ENCODE results near the gene MAGI1.

The MAGI1 gene

DNA sequence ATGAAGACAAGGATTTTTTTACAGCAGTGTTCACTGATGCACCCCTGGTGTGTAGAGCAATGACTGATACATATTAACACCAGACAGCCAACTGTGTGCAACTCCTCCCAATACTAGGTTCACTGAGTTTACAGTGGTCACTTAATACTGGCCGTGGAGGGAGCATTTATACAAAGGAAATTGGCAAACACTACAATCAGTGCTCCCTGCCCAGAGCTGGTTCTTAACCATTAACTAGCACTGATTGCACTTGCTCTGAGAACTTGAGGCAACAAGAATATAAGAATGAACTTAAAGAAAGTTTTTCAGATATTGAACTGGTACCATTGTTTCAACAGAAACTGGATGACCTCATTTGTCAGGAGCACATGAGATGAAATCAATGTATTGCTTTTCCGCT lies 110.6 kb downstream of the MAGI1 start:
- no peaks in the 10 kb centered on the region for H3K36me3 ChIP-seq (ENCODE audit: control insufficient read depth in 1 of 2, insufficient read depth in 2 of 2, low read depth in 1 of 2, low read length in 2 of 2)
- no peak overlapping the region for H3K27ac ChIP-seq (ENCODE audit: low read length, poor library complexity, severe bottlenecking)
- no peak overlapping the region for H3K18ac ChIP-seq (ENCODE audit: low read depth in 1 of 2, low read length in 2 of 2)
- no peak overlapping the region for H3K14ac ChIP-seq (ENCODE audit: low read length in 2 of 2)
- 94% methylated on average over 2 of the region's 2 CpGs for WGBS
- peaks cover 23% of the 10 kb centered on the region for H3K79me1 ChIP-seq (replicated peaks; ENCODE audit: low read length, poor library complexity, severe bottlenecking)
- H3K4me1 ChIP-seq (ENCODE audit: control insufficient read depth, insufficient read depth, low read depth, low read length) = peaks cover 4% of the 10 kb centered on the region
- H4K8ac ChIP-seq (ENCODE audit: low read length) = no peak overlapping the region
- H4K91ac ChIP-seq (ENCODE audit: low read length) = no peak overlapping the region
- H3K9me3 ChIP-seq (ENCODE audit: control insufficient read depth, low read length) = peaks cover 5% of the 10 kb centered on the region
- no peak overlapping the region for H2AK5ac ChIP-seq (ENCODE audit: low read length, severe bottlenecking)
- H3K4ac ChIP-seq (ENCODE audit: low read depth in 1 of 2, low read length in 2 of 2) = no peak overlapping the region
- no peak overlapping the region for H2AFZ ChIP-seq (ENCODE audit: low read depth, low read length)
- no peak overlapping the region for H2BK120ac ChIP-seq (ENCODE audit: low read depth, low read length)
- no peak overlapping the region for H2BK12ac ChIP-seq (ENCODE audit: low read length in 2 of 2)
- H2BK15ac ChIP-seq (ENCODE audit: low read depth, poor library complexity, severe bottlenecking) = no peak overlapping the region
- H3K9ac ChIP-seq (ENCODE audit: low read length) = no peak overlapping the region
- H2BK5ac ChIP-seq (ENCODE audit: low read depth, low read length, poor library complexity, severe bottlenecking) = no peak overlapping the region
- H3K4me3 ChIP-seq (ENCODE audit: insufficient read depth in 1 of 2, low read depth in 1 of 2, low read length in 2 of 2) = no peak overlapping the region
- no peaks in the 10 kb centered on the region for H3K27me3 ChIP-seq (ENCODE audit: control insufficient read depth in 1 of 2, insufficient read depth in 1 of 2, low read length in 2 of 2)
- no peak overlapping the region for H3K4me2 ChIP-seq (ENCODE audit: low read length, poor library complexity, severe bottlenecking)
- no peak for DNase-seq
- H3K23ac ChIP-seq (ENCODE audit: low read length in 2 of 2) = no peak overlapping the region

DNA sequence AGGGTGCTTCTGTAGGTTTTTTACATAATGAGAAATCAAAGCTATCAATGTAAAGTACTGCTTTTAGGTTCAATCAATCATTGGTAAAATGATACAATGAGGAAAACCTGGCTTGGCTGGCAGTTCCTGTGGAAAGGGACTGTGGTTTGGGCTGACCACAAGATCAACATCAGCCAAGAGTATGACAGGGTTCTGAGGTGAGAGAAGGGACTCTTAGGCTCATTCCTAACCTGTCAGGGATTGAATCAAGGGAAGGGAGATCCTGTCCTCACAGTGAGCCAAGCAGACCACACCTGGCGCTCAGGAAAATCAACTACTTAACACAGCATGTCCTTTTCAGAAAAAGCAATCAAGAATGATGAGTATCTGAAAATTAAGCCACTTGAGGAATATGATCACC lies 111.1 kb downstream of the MAGI1 start:
- Histone ChIP-seq H2BK15ac (ENCODE audit: low read depth, poor library complexity, severe bottlenecking) (no peak overlapping the region), H3K36me3 (ENCODE audit: control insufficient read depth in 1 of 2, insufficient read depth in 2 of 2, low read depth in 1 of 2, low read length in 2 of 2) (no peaks in the 10 kb centered on the region), H3K9me3 (ENCODE audit: control insufficient read depth, low read length) (no peaks in the 10 kb centered on the region), H2AFZ (ENCODE audit: low read depth, low read length) (no peak overlapping the region), H3K79me1 (replicated peaks; ENCODE audit: low read length, poor library complexity, severe bottlenecking) (peaks cover 23% of the 10 kb centered on the region), H3K27ac (ENCODE audit: low read length, poor library complexity, severe bottlenecking) (no peak overlapping the region), H4K8ac (ENCODE audit: low read length) (no peak overlapping the region), H2BK5ac (ENCODE audit: low read depth, low read length, poor library complexity, severe bottlenecking) (no peak overlapping the region), H4K91ac (ENCODE audit: low read length) (no peak overlapping the region), H2AK5ac (ENCODE audit: low read length, severe bottlenecking) (no peak overlapping the region), H2BK12ac (ENCODE audit: low read length in 2 of 2) (no peak overlapping the region), H3K4me2 (ENCODE audit: low read length, poor library complexity, severe bottlenecking) (no peak overlapping the region), H2BK120ac (ENCODE audit: low read depth, low read length) (no peak overlapping the region), H3K4me1 (ENCODE audit: control insufficient read depth, insufficient read depth, low read depth, low read length) (peaks cover 4% of the 10 kb centered on the region), H3K18ac (ENCODE audit: low read depth in 1 of 2, low read length in 2 of 2) (no peak overlapping the region), H3K9ac (ENCODE audit: low read length) (no peak overlapping the region), H3K27me3 (ENCODE audit: control insufficient read depth in 1 of 2, insufficient read depth in 1 of 2, low read length in 2 of 2) (no peaks in the 10 kb centered on the region), H3K14ac (ENCODE audit: low read length in 2 of 2) (no peak overlapping the region), H3K4ac (ENCODE audit: low read depth in 1 of 2, low read length in 2 of 2) (no peak overlapping the region), H3K4me3 (ENCODE audit: insufficient read depth in 1 of 2, low read depth in 1 of 2, low read length in 2 of 2) (no peak overlapping the region), H3K23ac (ENCODE audit: low read length in 2 of 2) (no peak overlapping the region)
- no peak for DNase-seq
- WGBS = 100% methylated on average over 1 of the region's 1 CpG

DNA sequence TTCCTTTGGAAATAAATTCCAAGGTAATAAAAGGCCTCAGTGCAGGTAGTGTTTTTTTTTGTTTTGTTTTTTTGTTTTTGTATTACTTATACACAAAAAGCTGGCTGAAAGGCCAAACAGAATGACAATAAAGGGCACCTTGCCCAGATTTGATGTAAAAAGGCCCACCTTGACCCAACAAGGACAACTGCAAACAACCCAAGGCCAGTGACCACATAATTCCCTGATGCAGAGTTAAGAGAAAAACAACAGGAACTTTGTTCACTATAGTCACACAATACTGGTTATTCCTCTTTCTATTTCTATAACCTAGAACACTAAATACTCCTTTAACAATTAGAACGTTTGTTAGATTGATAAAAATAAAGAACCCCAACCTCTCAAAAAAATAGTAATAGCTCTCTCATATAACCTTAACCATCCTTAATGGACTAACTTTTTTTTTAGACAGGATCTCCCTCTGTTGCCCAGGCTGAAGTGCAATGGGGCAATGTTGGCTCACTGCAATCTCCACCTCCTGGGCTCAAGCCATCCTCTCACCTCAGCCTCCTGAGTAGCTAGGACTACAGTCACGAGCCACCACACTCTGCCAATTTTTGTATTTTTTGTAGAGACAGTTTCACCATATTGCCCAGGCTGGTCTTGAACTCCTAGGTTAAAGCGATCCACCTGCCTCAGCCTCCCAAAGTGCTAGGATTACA lies 113.3 kb downstream of the MAGI1 start:
- Histone ChIP-seq H3K4me1 (ENCODE audit: control insufficient read depth, insufficient read depth, low read depth, low read length) (peaks cover 5% of the 10 kb centered on the region), H3K4me2 (ENCODE audit: low read length, poor library complexity, severe bottlenecking) (no peak overlapping the region), H2BK120ac (ENCODE audit: low read depth, low read length) (no peak overlapping the region), H3K27me3 (ENCODE audit: control insufficient read depth in 1 of 2, insufficient read depth in 1 of 2, low read length in 2 of 2) (no peaks in the 10 kb centered on the region), H2BK5ac (ENCODE audit: low read depth, low read length, poor library complexity, severe bottlenecking) (no peak overlapping the region), H2BK12ac (ENCODE audit: low read length in 2 of 2) (no peak overlapping the region), H2AK5ac (ENCODE audit: low read length, severe bottlenecking) (no peak overlapping the region), H3K9ac (ENCODE audit: low read length) (no peak overlapping the region), H3K4ac (ENCODE audit: low read depth in 1 of 2, low read length in 2 of 2) (no peak overlapping the region), H4K8ac (ENCODE audit: low read length) (no peak overlapping the region), H2AFZ (ENCODE audit: low read depth, low read length) (no peak overlapping the region), H3K4me3 (ENCODE audit: insufficient read depth in 1 of 2, low read depth in 1 of 2, low read length in 2 of 2) (no peak overlapping the region), H3K27ac (ENCODE audit: low read length, poor library complexity, severe bottlenecking) (no peak overlapping the region), H3K79me1 (replicated peaks; ENCODE audit: low read length, poor library complexity, severe bottlenecking) (peaks cover 17% of the 10 kb centered on the region), H3K14ac (ENCODE audit: low read length in 2 of 2) (no peak overlapping the region), H3K36me3 (ENCODE audit: control insufficient read depth in 1 of 2, insufficient read depth in 2 of 2, low read depth in 1 of 2, low read length in 2 of 2) (no peaks in the 10 kb centered on the region), H4K91ac (ENCODE audit: low read length) (no peak overlapping the region), H3K23ac (ENCODE audit: low read length in 2 of 2) (no peak overlapping the region), H3K9me3 (ENCODE audit: control insufficient read depth, low read length) (no peaks in the 10 kb centered on the region), H2BK15ac (ENCODE audit: low read depth, poor library complexity, severe bottlenecking) (no peak overlapping the region), H3K18ac (ENCODE audit: low read depth in 1 of 2, low read length in 2 of 2) (no peak overlapping the region)
- WGBS = 97% methylated on average over 3 of the region's 3 CpGs
- DNase-seq = no peak

DNA sequence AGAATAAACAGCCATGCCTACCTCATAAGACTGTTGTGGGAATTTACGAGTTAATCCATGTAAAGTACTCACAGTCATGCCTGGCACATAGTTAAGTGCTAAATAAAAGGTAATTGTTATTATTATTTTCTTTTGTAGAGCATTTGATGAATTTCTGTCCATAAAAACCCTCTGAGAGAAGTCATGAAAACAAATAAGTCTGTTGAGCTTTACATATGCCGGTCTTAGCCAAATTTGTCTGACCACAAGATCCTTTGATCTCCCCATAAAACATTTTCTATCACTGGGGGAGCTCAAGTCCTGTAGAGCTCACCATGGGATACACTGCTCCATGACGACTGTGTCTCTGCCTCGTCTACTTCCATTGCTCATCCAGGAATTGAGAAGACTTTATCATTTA lies 114.0 kb downstream of the MAGI1 start:
- no peaks in the 10 kb centered on the region for H3K36me3 ChIP-seq (ENCODE audit: control insufficient read depth in 1 of 2, insufficient read depth in 2 of 2, low read depth in 1 of 2, low read length in 2 of 2)
- H3K4me3 ChIP-seq (ENCODE audit: insufficient read depth in 1 of 2, low read depth in 1 of 2, low read length in 2 of 2) = no peak overlapping the region
- H3K9ac ChIP-seq (ENCODE audit: low read length) = no peak overlapping the region
- H2BK12ac ChIP-seq (ENCODE audit: low read length in 2 of 2) = no peak overlapping the region
- H4K8ac ChIP-seq (ENCODE audit: low read length) = no peak overlapping the region
- H2AFZ ChIP-seq (ENCODE audit: low read depth, low read length) = no peak overlapping the region
- no peak overlapping the region for H4K91ac ChIP-seq (ENCODE audit: low read length)
- no peak overlapping the region for H3K23ac ChIP-seq (ENCODE audit: low read length in 2 of 2)
- H2BK120ac ChIP-seq (ENCODE audit: low read depth, low read length) = no peak overlapping the region
- H3K27ac ChIP-seq (ENCODE audit: low read length, poor library complexity, severe bottlenecking) = no peak overlapping the region
- no peak overlapping the region for H2BK15ac ChIP-seq (ENCODE audit: low read depth, poor library complexity, severe bottlenecking)
- H2BK5ac ChIP-seq (ENCODE audit: low read depth, low read length, poor library complexity, severe bottlenecking) = no peak overlapping the region
- H3K4me2 ChIP-seq (ENCODE audit: low read length, poor library complexity, severe bottlenecking) = no peak overlapping the region
- H3K4ac ChIP-seq (ENCODE audit: low read depth in 1 of 2, low read length in 2 of 2) = no peak overlapping the region
- H3K4me1 ChIP-seq (ENCODE audit: control insufficient read depth, insufficient read depth, low read depth, low read length) = peaks cover 5% of the 10 kb centered on the region
- no peak overlapping the region for H3K14ac ChIP-seq (ENCODE audit: low read length in 2 of 2)
- no peak for DNase-seq
- no peak overlapping the region for H3K18ac ChIP-seq (ENCODE audit: low read depth in 1 of 2, low read length in 2 of 2)
- peaks cover 17% of the 10 kb centered on the region for H3K79me1 ChIP-seq (replicated peaks; ENCODE audit: low read length, poor library complexity, severe bottlenecking)
- H3K9me3 ChIP-seq (ENCODE audit: control insufficient read depth, low read length) = no peaks in the 10 kb centered on the region
- H2AK5ac ChIP-seq (ENCODE audit: low read length, severe bottlenecking) = no peak overlapping the region
- 76% methylated on average over 4 of the region's 4 CpGs for WGBS
- H3K27me3 ChIP-seq (ENCODE audit: control insufficient read depth in 1 of 2, insufficient read depth in 1 of 2, low read length in 2 of 2) = no peaks in the 10 kb centered on the region
